WTC11 (cell line): ENCODE data around the gene CDCA5. TPM values are rescaled to one million over a fixed set of nuclear protein-coding genes. Genes with fewer than 3 reads are reported as not detected.

Experiments
- ATAC-seq: fragments of 200-7000 bp; cut with Tn5 transposase; 2 replicates; pipeline ENCODE4 v1.10.0; 2021; ENCODE audit warnings: mild to moderate bottlenecking, moderate library complexity
- CTCF ChIA-PET: fragments of 300-600 bp; sonication (Branson Sonifier 250); formaldehyde crosslinking; loops from one replicate; lab custom pipeline; 2021; ENCODE audit warnings: antibody characterized with exemption; lab: Charles Lee
- POLR2A ChIA-PET: fragments of 350-600 bp; sonication (Branson Sonifier 250); formaldehyde crosslinking; loops from one replicate; lab custom pipeline; 2021; ENCODE audit warnings: antibody characterized with exemption; lab: Charles Lee
- DNase-seq: peaks from one replicate; pipeline ENCODE4 v3.0.0; 2021; ENCODE audit warnings: low spot score
- H3K27ac Mint-ChIP-seq: 2 replicates; pipeline ENCODE4 v1.8.0; 2021; ENCODE audit warnings: mixed read lengths
- H3K27me3 Mint-ChIP-seq: 2 replicates; pipeline ENCODE4 v1.8.0; 2021; ENCODE audit warnings: low read depth, mild to moderate bottlenecking, moderate library complexity, mixed read lengths
- H3K36me3 Mint-ChIP-seq: 2 replicates; pipeline ENCODE4 v1.8.0; 2021; ENCODE audit warnings: mixed read lengths
- H3K4me1 Mint-ChIP-seq: 2 replicates; pipeline ENCODE4 v1.8.0; 2022; ENCODE audit warnings: mixed read lengths
- H3K4me3 Mint-ChIP-seq: 2 replicates; pipeline ENCODE4 v1.8.0; 2021; ENCODE audit warnings: mild to moderate bottlenecking, moderate library complexity, mixed read lengths
- H3K9me3 Mint-ChIP-seq: 2 replicates; pipeline ENCODE4 v1.8.0; 2021; ENCODE audit warnings: mixed read lengths
- HMGA2 ChIP-seq: fragments of 250-450 bp; sonication (Bioruptor Pico); IDR thresholded peaks from 2 replicates; pipeline ENCODE4 v1.4.0; 2021; ENCODE audit warnings: mild to moderate bottlenecking, moderate library complexity
- IRF2 ChIP-seq: sonication (generic); formaldehyde crosslinking; IDR thresholded peaks from 2 replicates; pipeline ENCODE4 v1.8.0; 2022; ENCODE audit warnings: low read depth, missing genetic modification reagents, borderline replicate concordance
- MXD4 ChIP-seq: fragments of 250-450 bp; sonication (Bioruptor Pico); IDR thresholded peaks from 2 replicates; pipeline ENCODE4 v1.8.0; 2021; ENCODE audit warnings: mild to moderate bottlenecking, moderate library complexity, borderline replicate concordance
- NR1H2 ChIP-seq: sonication (generic); formaldehyde crosslinking; IDR thresholded peaks from 2 replicates; pipeline ENCODE4 v1.9.0; 2021; ENCODE audit warnings: mild to moderate bottlenecking, moderate library complexity, missing genetic modification reagents
- PRRX2 ChIP-seq: fragments of 250-450 bp; sonication (Bioruptor Pico); IDR thresholded peaks from 2 replicates; pipeline ENCODE4 v1.8.0; 2021; ENCODE audit warnings: mild to moderate bottlenecking
- RORB ChIP-seq: fragments of 250-450 bp; sonication (Bioruptor Pico); IDR thresholded peaks from 2 replicates; pipeline ENCODE4 v1.9.0; 2021; ENCODE audit warnings: mild to moderate bottlenecking
- SMAD4 ChIP-seq: sonication (generic); formaldehyde crosslinking; IDR thresholded peaks from 2 replicates; pipeline ENCODE4 v1.8.0; 2022; ENCODE audit warnings: mild to moderate bottlenecking, missing genetic modification reagents
- STAT6 ChIP-seq: sonication (generic); formaldehyde crosslinking; conservative IDR thresholded peaks from 2 replicates; pipeline ENCODE4 v1.8.1; 2023; ENCODE audit warnings: mild to moderate bottlenecking, low read depth, missing genetic modification reagents, moderate library complexity
- TP53 ChIP-seq: sonication (generic); formaldehyde crosslinking; IDR thresholded peaks from 2 replicates; pipeline ENCODE4 v1.8.1; 2023; ENCODE audit warnings: mild to moderate bottlenecking, missing genetic modification reagents
- ZBTB21 ChIP-seq: sonication (generic); formaldehyde crosslinking; IDR thresholded peaks from 2 replicates; pipeline ENCODE4 v1.8.1; 2023; ENCODE audit warnings: mild to moderate bottlenecking, missing genetic modification reagents, borderline replicate concordance
- ZNF121 ChIP-seq: sonication (generic); formaldehyde crosslinking; IDR thresholded peaks from 2 replicates; pipeline ENCODE4 v1.8.0; 2023; ENCODE audit warnings: missing genetic modification reagents
- ZNF138 ChIP-seq: sonication (generic); formaldehyde crosslinking; conservative IDR thresholded peaks from 2 replicates; pipeline ENCODE4 v1.8.1; 2022; ENCODE audit warnings: mild to moderate bottlenecking, moderate library complexity, missing genetic modification reagents
- ZNF232 ChIP-seq: sonication (generic); formaldehyde crosslinking; IDR thresholded peaks from 2 replicates; pipeline ENCODE4 v1.8.0; 2022; ENCODE audit warnings: mild to moderate bottlenecking, missing genetic modification reagents
- ZNF416 ChIP-seq: fragments of 250-450 bp; sonication (Bioruptor Pico); IDR thresholded peaks from 2 replicates; pipeline ENCODE4 v1.9.0; 2021; ENCODE audit warnings: mild to moderate bottlenecking, inconsistent platforms
- ZNF671 ChIP-seq: fragments of 250-450 bp; sonication (Bioruptor Pico); IDR thresholded peaks from 2 replicates; pipeline ENCODE4 v1.8.0; 2021; ENCODE audit warnings: mild to moderate bottlenecking
- total RNA-seq: library from RNA; stranded (reverse); gene quantifications from 3 replicates; pipeline ENCODE4 v1.2.3, GENCODE V29; 2021
- TF ChIP-seq, protein P1 (sequence below): fragments of 200-600 bp; IDR thresholded peaks from 2 replicates; pipeline ENCODE4 v1.8.0; 2022; ENCODE audit warnings: antibody characterized with exemption
- TF ChIP-seq, protein P2 (sequence below): sonication (generic); formaldehyde crosslinking; IDR thresholded peaks from 2 replicates; pipeline ENCODE4 v1.8.0; 2023; ENCODE audit warnings: missing genetic modification reagents
- TF ChIP-seq, protein P3 (sequence below): fragments of 250-450 bp; sonication (Bioruptor Pico); conservative IDR thresholded peaks from 2 replicates; pipeline ENCODE4 v1.9.0; 2021; ENCODE audit warnings: mild to moderate bottlenecking
- TF ChIP-seq, protein P4 (sequence below): sonication (generic); formaldehyde crosslinking; IDR thresholded peaks from 2 replicates; pipeline ENCODE4 v1.8.1; 2023; ENCODE audit warnings: mild to moderate bottlenecking, moderate library complexity, missing genetic modification reagents
- TF ChIP-seq, protein P5 (sequence below): sonication (generic); formaldehyde crosslinking; IDR thresholded peaks from 2 replicates; pipeline ENCODE4 v1.8.0; 2023; ENCODE audit warnings: missing genetic modification reagents, mild to moderate bottlenecking, borderline replicate concordance
- TF ChIP-seq, protein P6 (sequence below): sonication (generic); formaldehyde crosslinking; IDR thresholded peaks from 2 replicates; pipeline ENCODE4 v1.8.0; 2022; ENCODE audit warnings: missing genetic modification reagents

CDCA5 gene
- total RNA-seq, 1 experiment from 2014 or later = 95.9 TPM

DNA sequence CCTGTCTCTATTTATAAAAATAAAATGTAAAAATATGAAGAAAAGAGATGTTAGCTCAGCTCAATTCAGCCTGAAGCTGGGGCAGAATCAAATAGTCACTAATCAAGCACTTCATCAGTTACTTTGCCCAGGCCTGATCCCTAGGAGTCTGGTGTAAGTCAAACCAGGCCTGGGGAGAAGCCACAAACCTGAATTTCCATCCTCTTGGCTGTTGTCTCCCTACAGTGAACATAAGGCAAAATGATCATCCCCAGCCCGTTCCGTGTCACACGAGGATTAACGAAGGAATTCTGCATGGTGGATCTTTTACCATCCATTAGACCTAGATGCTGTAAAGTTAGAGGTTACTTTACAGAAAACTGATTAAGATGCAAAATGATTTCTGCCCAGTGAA, 19.0 kb downstream of the CDCA5 start (continued):
- TF ChIP-seq STAT6 (no peak), IRF2 (no peak), ZBTB21 (CRISPR knock-in tag) (no peak)
- TF ChIP-seq, protein P1, sequence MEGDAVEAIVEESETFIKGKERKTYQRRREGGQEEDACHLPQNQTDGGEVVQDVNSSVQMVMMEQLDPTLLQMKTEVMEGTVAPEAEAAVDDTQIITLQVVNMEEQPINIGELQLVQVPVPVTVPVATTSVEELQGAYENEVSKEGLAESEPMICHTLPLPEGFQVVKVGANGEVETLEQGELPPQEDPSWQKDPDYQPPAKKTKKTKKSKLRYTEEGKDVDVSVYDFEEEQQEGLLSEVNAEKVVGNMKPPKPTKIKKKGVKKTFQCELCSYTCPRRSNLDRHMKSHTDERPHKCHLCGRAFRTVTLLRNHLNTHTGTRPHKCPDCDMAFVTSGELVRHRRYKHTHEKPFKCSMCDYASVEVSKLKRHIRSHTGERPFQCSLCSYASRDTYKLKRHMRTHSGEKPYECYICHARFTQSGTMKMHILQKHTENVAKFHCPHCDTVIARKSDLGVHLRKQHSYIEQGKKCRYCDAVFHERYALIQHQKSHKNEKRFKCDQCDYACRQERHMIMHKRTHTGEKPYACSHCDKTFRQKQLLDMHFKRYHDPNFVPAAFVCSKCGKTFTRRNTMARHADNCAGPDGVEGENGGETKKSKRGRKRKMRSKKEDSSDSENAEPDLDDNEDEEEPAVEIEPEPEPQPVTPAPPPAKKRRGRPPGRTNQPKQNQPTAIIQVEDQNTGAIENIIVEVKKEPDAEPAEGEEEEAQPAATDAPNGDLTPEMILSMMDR = no peak

GRCh38 chr11:65063532-65063931, 20.3 kb downstream of the CDCA5 start:
- POLR2A ChIA-PET = no interaction called here
- peaks cover 25% of the 10 kb centered on the region for H3K4me1 Mint-ChIP-seq
- H3K27me3 Mint-ChIP-seq = no peaks in the 10 kb centered on the region; the same call in 1 of the 2 replicates
- no peak for ATAC-seq
- H3K4me3 Mint-ChIP-seq = no peak overlapping the region
- DNase-seq = no peak
- H3K36me3 Mint-ChIP-seq = no peaks in the 10 kb centered on the region
- CTCF ChIA-PET = interaction anchor here (0.7 to 1.8 kb wide), 6 partner anchors 35 to 215 kb away, joined by 3 to 9 read pairs (median 5); partner anchors contain the start of gene ARL2
- no peak overlapping the region for H3K27ac Mint-ChIP-seq
- no peaks in the 10 kb centered on the region for H3K9me3 Mint-ChIP-seq
- TF ChIP-seq ZNF121 (CRISPR knock-in tag) = no peak
- TF ChIP-seq, protein P2, sequence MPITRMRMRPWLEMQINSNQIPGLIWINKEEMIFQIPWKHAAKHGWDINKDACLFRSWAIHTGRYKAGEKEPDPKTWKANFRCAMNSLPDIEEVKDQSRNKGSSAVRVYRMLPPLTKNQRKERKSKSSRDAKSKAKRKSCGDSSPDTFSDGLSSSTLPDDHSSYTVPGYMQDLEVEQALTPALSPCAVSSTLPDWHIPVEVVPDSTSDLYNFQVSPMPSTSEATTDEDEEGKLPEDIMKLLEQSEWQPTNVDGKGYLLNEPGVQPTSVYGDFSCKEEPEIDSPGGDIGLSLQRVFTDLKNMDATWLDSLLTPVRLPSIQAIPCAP = no peak
- no peak for TF ChIP-seq PRRX2 (CRISPR knock-in tag)
- TF ChIP-seq, protein P3, sequence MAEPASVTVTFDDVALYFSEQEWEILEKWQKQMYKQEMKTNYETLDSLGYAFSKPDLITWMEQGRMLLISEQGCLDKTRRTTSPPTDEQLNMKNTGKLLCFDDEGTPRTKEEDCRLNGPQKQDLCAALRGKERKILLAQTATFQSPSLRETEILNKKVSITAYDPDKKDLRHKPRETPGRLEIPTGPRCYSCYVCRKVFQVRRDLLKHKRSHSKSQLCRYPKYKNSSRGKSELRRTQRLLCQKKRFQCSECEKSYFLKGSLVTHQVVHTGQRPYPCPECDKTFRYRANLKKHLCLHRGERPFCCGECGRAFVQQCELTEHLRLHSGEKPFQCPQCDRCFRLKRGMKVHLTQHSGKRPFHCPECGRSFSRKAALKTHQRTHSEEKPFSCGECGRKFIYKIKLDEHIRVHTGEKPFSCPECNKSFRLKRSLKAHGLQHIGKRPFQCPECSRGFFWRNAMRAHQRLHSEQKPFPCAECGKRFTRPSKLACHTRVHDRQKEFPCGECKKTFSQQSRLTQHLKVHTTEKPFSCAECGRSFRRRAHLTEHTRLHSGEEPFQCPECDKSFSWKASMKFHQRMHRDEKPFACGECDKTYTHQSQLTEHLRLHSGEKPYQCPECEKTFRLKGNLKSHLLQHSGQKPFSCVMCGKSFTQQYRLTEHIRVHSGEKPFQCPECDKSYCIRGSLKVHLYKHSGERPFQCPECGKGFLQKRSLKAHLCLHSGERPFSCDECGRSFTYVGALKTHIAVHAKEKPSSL (CRISPR knock-in tag) = no peak
- no peak for TF ChIP-seq NR1H2 (CRISPR knock-in tag)
- TF ChIP-seq ZNF138 (CRISPR knock-in tag) = no peak
- TF ChIP-seq, protein P4, sequence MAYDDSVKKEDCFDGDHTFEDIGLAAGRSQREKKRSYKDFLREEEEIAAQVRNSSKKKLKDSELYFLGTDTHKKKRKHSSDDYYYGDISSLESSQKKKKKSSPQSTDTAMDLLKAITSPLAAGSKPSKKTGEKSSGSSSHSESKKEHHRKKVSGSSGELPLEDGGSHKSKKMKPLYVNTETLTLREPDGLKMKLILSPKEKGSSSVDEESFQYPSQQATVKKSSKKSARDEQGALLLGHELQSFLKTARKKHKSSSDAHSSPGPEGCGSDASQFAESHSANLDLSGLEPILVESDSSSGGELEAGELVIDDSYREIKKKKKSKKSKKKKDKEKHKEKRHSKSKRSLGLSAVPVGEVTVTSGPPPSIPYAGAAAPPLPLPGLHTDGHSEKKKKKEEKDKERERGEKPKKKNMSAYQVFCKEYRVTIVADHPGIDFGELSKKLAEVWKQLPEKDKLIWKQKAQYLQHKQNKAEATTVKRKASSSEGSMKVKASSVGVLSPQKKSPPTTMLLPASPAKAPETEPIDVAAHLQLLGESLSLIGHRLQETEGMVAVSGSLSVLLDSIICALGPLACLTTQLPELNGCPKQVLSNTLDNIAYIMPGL (CRISPR knock-in tag) = no peak
- no peak for TF ChIP-seq ZNF232 (CRISPR knock-in tag)
- no peak for TF ChIP-seq MXD4
- TF ChIP-seq SMAD4 (CRISPR knock-in tag) = no peak
- TF ChIP-seq TP53 (CRISPR knock-in tag) = no peak
- TF ChIP-seq, protein P5, sequence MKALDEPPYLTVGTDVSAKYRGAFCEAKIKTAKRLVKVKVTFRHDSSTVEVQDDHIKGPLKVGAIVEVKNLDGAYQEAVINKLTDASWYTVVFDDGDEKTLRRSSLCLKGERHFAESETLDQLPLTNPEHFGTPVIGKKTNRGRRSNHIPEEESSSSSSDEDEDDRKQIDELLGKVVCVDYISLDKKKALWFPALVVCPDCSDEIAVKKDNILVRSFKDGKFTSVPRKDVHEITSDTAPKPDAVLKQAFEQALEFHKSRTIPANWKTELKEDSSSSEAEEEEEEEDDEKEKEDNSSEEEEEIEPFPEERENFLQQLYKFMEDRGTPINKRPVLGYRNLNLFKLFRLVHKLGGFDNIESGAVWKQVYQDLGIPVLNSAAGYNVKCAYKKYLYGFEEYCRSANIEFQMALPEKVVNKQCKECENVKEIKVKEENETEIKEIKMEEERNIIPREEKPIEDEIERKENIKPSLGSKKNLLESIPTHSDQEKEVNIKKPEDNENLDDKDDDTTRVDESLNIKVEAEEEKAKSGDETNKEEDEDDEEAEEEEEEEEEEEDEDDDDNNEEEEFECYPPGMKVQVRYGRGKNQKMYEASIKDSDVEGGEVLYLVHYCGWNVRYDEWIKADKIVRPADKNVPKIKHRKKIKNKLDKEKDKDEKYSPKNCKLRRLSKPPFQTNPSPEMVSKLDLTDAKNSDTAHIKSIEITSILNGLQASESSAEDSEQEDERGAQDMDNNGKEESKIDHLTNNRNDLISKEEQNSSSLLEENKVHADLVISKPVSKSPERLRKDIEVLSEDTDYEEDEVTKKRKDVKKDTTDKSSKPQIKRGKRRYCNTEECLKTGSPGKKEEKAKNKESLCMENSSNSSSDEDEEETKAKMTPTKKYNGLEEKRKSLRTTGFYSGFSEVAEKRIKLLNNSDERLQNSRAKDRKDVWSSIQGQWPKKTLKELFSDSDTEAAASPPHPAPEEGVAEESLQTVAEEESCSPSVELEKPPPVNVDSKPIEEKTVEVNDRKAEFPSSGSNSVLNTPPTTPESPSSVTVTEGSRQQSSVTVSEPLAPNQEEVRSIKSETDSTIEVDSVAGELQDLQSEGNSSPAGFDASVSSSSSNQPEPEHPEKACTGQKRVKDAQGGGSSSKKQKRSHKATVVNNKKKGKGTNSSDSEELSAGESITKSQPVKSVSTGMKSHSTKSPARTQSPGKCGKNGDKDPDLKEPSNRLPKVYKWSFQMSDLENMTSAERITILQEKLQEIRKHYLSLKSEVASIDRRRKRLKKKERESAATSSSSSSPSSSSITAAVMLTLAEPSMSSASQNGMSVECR (CRISPR knock-in tag) = no peak
- TF ChIP-seq, protein P6, sequence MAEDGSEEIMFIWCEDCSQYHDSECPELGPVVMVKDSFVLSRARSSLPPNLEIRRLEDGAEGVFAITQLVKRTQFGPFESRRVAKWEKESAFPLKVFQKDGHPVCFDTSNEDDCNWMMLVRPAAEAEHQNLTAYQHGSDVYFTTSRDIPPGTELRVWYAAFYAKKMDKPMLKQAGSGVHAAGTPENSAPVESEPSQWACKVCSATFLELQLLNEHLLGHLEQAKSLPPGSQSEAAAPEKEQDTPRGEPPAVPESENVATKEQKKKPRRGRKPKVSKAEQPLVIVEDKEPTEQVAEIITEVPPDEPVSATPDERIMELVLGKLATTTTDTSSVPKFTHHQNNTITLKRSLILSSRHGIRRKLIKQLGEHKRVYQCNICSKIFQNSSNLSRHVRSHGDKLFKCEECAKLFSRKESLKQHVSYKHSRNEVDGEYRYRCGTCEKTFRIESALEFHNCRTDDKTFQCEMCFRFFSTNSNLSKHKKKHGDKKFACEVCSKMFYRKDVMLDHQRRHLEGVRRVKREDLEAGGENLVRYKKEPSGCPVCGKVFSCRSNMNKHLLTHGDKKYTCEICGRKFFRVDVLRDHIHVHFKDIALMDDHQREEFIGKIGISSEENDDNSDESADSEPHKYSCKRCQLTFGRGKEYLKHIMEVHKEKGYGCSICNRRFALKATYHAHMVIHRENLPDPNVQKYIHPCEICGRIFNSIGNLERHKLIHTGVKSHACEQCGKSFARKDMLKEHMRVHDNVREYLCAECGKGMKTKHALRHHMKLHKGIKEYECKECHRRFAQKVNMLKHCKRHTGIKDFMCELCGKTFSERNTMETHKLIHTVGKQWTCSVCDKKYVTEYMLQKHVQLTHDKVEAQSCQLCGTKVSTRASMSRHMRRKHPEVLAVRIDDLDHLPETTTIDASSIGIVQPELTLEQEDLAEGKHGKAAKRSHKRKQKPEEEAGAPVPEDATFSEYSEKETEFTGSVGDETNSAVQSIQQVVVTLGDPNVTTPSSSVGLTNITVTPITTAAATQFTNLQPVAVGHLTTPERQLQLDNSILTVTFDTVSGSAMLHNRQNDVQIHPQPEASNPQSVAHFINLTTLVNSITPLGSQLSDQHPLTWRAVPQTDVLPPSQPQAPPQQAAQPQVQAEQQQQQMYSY = no peak
- no peak for TF ChIP-seq ZNF671 (CRISPR knock-in tag)
- no peak for TF ChIP-seq HMGA2 (CRISPR knock-in tag)
- TF ChIP-seq RORB (CRISPR knock-in tag) = no peak
- TF ChIP-seq ZNF416 (CRISPR knock-in tag) = no peak
